Neuron (in vitro differentiated cells): ENCODE results near the gene NRXN3.

Source experiments
- H2AFZ ChIP-seq: one replicate; pipeline ENCODE4 v1.6.1; 2013; ENCODE audit warnings: low read depth, mild to moderate bottlenecking, inconsistent platforms, low read length, moderate library complexity
- H3K27me3 ChIP-seq: one replicate; pipeline ENCODE4 v1.6.1; 2013; ENCODE audit warnings: low read length; ENCODE audit not compliant: insufficient read depth
- H3K36me3 ChIP-seq: one replicate; pipeline ENCODE4 v1.6.1; 2013; ENCODE audit warnings: low read length; ENCODE audit not compliant: insufficient read depth
- H3K4me1 ChIP-seq: one replicate; pipeline ENCODE4 v1.6.1; 2013; ENCODE audit warnings: low read length; ENCODE audit not compliant: insufficient read depth
- H3K4me3 ChIP-seq: 2 replicates; pipeline ENCODE4 v1.5.1; 2013; ENCODE audit warnings: mild to moderate bottlenecking, low read length, moderate library complexity
- H3K9me3 ChIP-seq: one replicate; pipeline ENCODE4 v1.6.1; 2013; ENCODE audit warnings: low read length

The NRXN3 gene

DNA sequence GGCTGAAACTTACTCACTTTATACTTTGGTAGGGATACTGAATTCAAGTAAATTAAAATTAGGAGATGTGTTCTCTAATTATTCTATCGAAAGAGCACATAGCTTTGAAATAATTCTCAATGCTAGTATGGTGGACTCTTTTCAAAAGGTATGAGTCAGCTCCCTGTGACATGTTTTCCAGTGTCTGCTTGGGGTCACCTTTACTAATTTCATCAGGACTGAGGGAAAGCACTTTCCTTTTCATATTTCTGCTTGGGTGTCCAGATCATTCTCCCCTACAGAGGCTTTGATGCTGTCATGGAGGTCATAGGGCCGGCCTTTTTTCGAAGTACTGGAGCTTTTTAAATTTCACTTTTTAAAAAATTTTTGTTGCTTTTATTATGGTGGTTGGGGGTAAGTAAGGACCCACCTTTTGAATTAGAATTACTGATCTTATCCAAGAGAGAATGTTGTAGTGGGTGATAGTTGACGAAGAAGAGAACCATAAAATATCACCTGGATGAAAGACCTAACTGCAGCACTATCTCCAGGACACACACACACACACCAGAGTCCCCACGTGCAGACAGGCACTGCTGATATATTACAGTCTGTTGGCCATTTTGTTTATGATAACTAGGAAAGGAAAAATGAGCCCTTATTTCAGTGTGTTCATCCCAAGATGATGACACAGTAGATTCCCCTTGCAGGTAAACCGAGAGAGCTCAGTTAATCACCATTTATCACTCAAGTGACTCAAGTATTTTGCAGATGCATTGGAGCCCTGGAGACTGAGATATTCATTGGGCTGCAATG lies 1482.5 kb downstream of the NRXN3 start:
- H3K36me3 ChIP-seq = no peaks in the 10 kb centered on the region
- no peak overlapping the region for H3K4me3 ChIP-seq
- H2AFZ ChIP-seq = no peak overlapping the region
- no peaks in the 10 kb centered on the region for H3K4me1 ChIP-seq
- H3K9me3 ChIP-seq = no peaks in the 10 kb centered on the region
- no peaks in the 10 kb centered on the region for H3K27me3 ChIP-seq

DNA sequence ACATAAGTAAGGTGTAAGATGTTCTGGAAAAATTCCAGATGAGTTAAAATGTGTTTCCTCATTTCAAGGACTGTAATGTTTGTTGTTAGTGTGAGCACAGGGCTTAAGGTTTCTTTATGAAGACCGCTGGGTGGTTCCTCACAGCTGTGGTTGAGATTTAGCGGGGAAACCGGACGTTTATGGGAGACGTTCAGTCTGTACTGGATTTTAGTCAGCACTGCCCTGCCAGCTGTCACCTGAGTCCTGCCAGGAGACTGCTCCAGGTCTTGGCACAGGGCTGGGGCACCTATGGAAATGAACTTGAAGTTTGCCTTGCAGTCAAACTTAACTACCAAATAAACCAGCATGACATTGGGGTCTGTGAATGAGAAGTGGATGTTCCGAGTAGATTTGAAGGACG lies 1485.9 kb downstream of the NRXN3 start:
- no peak overlapping the region for H2AFZ ChIP-seq
- H3K36me3 ChIP-seq = no peaks in the 10 kb centered on the region
- no peaks in the 10 kb centered on the region for H3K9me3 ChIP-seq
- H3K4me1 ChIP-seq = no peaks in the 10 kb centered on the region
- no peaks in the 10 kb centered on the region for H3K27me3 ChIP-seq
- no peak overlapping the region for H3K4me3 ChIP-seq

DNA sequence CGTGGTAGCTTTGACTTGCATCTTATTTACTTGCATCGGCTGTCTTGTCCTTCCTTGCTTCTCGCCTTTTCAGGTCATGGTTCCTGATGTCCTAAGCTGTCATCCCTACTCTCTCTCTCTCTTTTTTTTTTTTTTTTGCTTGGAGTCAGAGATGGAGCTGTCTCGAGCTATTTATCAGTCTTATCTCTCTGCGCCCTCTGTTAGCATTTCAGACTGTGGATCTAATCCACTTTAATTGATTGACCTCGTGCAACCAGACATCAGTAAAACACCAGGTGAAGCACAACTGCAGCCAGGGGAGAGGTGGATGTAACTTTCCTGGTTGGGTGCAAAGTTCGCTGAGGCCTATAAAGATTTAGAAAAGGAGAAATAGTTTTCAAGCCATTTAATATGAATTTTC lies 1486.3 kb downstream of the NRXN3 start:
- no peaks in the 10 kb centered on the region for H3K36me3 ChIP-seq
- H3K4me1 ChIP-seq = no peaks in the 10 kb centered on the region
- H2AFZ ChIP-seq = no peak overlapping the region
- H3K27me3 ChIP-seq = no peaks in the 10 kb centered on the region
- no peaks in the 10 kb centered on the region for H3K9me3 ChIP-seq
- no peak overlapping the region for H3K4me3 ChIP-seq

- no peaks in the 10 kb centered on the region for H3K36me3 ChIP-seq
- H3K9me3 ChIP-seq = no peaks in the 10 kb centered on the region
- no peak overlapping the region for H2AFZ ChIP-seq
- no peaks in the 10 kb centered on the region for H3K27me3 ChIP-seq
- no peaks in the 10 kb centered on the region for H3K4me1 ChIP-seq
- H3K4me3 ChIP-seq = no peak overlapping the region
Observed at GRCh38 chr14:79658221-79658620, 1488.0 kb downstream of the NRXN3 start.

- no peak overlapping the region for H2AFZ ChIP-seq
- no peak overlapping the region for H3K4me3 ChIP-seq
- no peaks in the 10 kb centered on the region for H3K9me3 ChIP-seq
- H3K27me3 ChIP-seq = no peaks in the 10 kb centered on the region
- H3K4me1 ChIP-seq = no peaks in the 10 kb centered on the region
- H3K36me3 ChIP-seq = no peaks in the 10 kb centered on the region
Observed at GRCh38 chr14:79658769-79659168, 1488.6 kb downstream of the NRXN3 start.

DNA sequence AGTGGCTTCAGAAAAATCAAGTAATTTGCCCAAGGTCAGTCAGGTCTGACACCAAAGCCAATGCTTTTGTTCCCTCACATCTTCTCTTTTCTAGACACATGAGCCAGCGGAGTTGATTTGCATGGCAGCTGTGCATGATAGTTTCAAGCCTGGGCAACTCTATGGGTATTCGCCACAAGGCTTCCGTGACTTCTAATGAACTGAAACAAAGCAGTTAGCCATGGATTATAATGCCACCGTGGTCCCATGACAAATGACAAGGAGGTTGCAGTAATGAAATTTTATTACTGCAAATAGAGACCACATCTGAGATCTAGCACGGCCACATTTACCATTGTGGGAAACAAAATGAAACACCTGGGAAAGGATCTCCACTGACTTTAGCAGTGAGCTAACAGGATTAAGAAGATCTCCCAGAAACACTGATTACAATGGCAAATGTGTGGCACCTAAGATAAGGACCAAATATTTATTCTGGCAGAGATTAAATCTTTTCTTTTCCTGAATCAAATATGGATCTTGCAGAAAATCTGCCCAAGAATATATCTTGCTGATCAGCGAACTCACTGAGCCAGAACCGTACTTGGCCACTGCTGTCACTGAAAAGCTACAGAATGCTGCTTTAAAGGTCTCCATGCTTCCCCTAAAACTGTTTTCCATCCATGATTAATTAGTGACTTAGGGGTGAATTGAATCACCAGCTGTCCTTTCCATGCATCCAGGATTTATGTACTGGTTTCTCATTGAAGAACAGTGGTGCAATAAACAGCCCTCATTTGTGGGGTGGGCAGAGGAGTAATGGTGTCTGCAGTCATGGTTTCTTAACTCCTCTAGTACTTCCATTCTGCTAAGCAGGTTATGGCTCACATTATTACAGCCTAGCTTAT lies 1490.1 kb downstream of the NRXN3 start:
- no peaks in the 10 kb centered on the region for H3K4me1 ChIP-seq
- no peaks in the 10 kb centered on the region for H3K36me3 ChIP-seq
- no peaks in the 10 kb centered on the region for H3K27me3 ChIP-seq
- H3K4me3 ChIP-seq = no peak overlapping the region
- no peak overlapping the region for H2AFZ ChIP-seq
- H3K9me3 ChIP-seq = no peaks in the 10 kb centered on the region

GRCh38 chr14:79661752-79662151 lies 1491.6 kb downstream of the NRXN3 start:
- H3K4me1 ChIP-seq = no peaks in the 10 kb centered on the region

GRCh38 chr14:79663453-79663852 lies 1493.3 kb downstream of the NRXN3 start:
- Histone ChIP-seq H3K36me3 (no peaks in the 10 kb centered on the region), H3K9me3 (no peaks in the 10 kb centered on the region), H3K4me1 (peaks cover 5% of the 10 kb centered on the region), H3K27me3 (no peaks in the 10 kb centered on the region), H3K4me3 (no peak overlapping the region), H2AFZ (no peak overlapping the region)

More at GRCh38 chr14:79661752-79662151, 1491.6 kb downstream of the NRXN3 start:
- no peaks in the 10 kb centered on the region for H3K27me3 ChIP-seq
- H3K9me3 ChIP-seq = no peaks in the 10 kb centered on the region
- H3K36me3 ChIP-seq = no peaks in the 10 kb centered on the region
- H3K4me3 ChIP-seq = no peak overlapping the region
- H2AFZ ChIP-seq = no peak overlapping the region

DNA sequence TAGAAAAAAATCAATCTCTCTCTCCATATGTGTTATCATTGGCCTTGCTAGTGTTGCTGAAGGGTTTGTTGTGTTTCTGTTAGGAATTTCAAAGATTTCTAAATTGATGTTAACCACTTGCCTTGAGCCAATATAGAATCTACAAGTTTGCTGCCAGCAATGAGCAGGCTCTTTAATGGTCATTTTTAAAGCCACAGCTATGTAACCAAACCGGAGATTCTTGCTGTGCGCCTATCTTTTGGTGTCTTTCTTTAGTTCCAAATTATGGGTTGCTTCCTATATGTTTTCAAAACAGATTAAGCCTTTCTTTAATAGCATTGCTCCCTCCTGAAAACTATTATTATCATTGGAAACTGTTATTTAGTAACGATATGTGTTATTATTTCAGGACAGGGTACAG lies 1495.4 kb downstream of the NRXN3 start:
- peaks cover 5% of the 10 kb centered on the region for H3K4me1 ChIP-seq
- H3K4me3 ChIP-seq = no peak overlapping the region
- H2AFZ ChIP-seq = no peak overlapping the region
- no peaks in the 10 kb centered on the region for H3K9me3 ChIP-seq
- no peaks in the 10 kb centered on the region for H3K27me3 ChIP-seq
- H3K36me3 ChIP-seq = no peaks in the 10 kb centered on the region

DNA sequence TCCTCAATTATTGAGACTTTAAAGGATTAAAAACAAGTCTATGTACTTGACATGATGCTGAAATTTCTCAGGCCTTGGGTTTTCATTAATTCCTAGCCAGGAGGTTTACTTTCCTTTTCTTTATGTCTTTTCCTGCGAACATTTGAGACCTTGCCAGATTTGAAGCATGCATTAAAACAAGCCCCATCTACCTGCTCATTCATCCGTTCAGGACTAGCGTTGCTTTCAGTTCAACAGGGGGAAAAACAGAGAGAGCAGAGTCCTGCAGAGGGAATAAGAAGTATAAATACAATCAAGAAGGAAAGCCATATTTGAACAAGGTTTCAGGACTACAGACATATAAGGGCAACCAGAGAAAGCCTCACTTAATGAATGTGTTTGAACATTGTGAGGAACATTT lies 1498.8 kb downstream of the NRXN3 start:
- no peak overlapping the region for H2AFZ ChIP-seq
- no peaks in the 10 kb centered on the region for H3K27me3 ChIP-seq
- H3K36me3 ChIP-seq = no peaks in the 10 kb centered on the region

DNA sequence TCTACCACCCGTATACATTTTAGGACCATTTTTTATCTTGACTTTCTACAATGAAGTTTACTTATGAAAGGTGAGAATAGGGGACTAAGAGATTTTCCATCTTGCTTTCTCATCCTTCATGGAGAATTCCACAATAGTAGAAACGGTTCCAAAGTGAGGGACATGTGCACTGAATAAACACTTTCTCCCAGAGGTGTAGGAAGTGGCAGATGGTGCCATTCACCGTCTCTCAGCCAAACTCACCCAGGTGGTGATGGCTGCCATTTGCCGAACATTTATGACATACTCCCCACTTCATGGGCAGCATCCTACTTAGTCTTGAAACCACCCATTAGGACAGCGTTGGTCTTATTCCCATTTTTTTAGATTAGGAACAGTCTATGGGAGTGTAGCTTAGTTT lies 1500.6 kb downstream of the NRXN3 start:
- Histone ChIP-seq H3K9me3 (no peaks in the 10 kb centered on the region), H3K4me3 (no peak overlapping the region), H2AFZ (no peak overlapping the region), H3K27me3 (no peaks in the 10 kb centered on the region), H3K4me1 (peaks cover 5% of the 10 kb centered on the region), H3K36me3 (no peaks in the 10 kb centered on the region)

More for the DNA sequence above, 1498.8 kb downstream of the NRXN3 start:
- Histone ChIP-seq H3K4me3 (no peak overlapping the region), H3K9me3 (no peaks in the 10 kb centered on the region), H3K4me1 (peaks cover 5% of the 10 kb centered on the region)

DNA sequence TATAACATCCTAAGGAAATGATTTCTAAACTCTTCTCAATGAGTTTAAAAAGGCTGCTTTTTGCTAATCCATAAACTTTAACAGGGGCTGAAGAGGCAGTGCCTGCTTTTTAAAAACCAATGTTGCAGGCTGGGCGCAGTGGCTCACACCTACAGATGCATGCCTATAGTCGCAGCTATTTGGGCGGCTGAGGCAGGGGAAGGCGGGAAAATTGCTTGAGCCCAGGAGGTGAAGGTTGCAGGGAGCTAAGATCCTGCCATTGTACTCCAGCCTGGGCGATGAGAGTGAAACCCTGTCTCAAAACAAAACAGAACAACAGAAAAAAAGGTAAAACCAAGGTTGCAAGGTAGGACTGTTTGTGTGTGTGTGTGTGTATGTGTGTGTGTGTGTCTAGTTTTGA lies 1509.9 kb downstream of the NRXN3 start:
- Histone ChIP-seq H3K27me3 (no peaks in the 10 kb centered on the region), H3K4me1 (no peaks in the 10 kb centered on the region), H3K36me3 (no peaks in the 10 kb centered on the region), H2AFZ (no peak overlapping the region), H3K9me3 (no peaks in the 10 kb centered on the region), H3K4me3 (no peak overlapping the region)

- Histone ChIP-seq H3K9me3 (no peaks in the 10 kb centered on the region), H2AFZ (no peak overlapping the region), H3K36me3 (no peaks in the 10 kb centered on the region), H3K4me1 (no peaks in the 10 kb centered on the region), H3K27me3 (no peaks in the 10 kb centered on the region), H3K4me3 (no peak overlapping the region)
Observed at GRCh38 chr14:79686196-79686595, 1516.0 kb downstream of the NRXN3 start.
